Breast epithelium (tissue), 4 donors: ENCODE measurements around the gene GRID2IP. TPM values are rescaled to one million over a fixed set of nuclear protein-coding genes. Genes with fewer than 3 reads are reported as not detected.

Source experiments
- DNase-seq, 2 donors: peaks; one replicate each; pipeline ENCODE4 v3.0.0-alpha.2; 2019; ENCODE audit warnings: low spot score in 2 of 2
- H3K27ac ChIP-seq, 2 donors: fragments of 200-600 bp; sonication (generic) in 1 of 2; one replicate each; pipeline ENCODE4 v1.5.1; 2016 to 2019; ENCODE audit warnings: mild to moderate bottlenecking in 1 of 2
- H3K27me3 ChIP-seq, 2 donors: fragments of 200-600 bp; sonication (generic) in 1 of 2; one replicate each; pipeline versions ENCODE4 v1.5.1 to v1.6.0; 2017 to 2019; ENCODE audit warnings: control low read depth in 1 of 2, mild to moderate bottlenecking in 1 of 2
- H3K36me3 ChIP-seq: fragments of 200-600 bp; one replicate; pipeline ENCODE4 v1.5.1; 2019
- H3K4me1 ChIP-seq, 2 donors: fragments of 200-600 bp; sonication (generic); one replicate each; pipeline ENCODE4 v1.5.1; 2016 to 2019; ENCODE audit warnings: control low read depth in 1 of 2
- H3K4me3 ChIP-seq, 3 donors: fragments of 200-600 bp; sonication (generic); 1 replicate in 2 of 3; 2 replicates in 1 of 3; pipeline ENCODE4 v1.5.1; 2016 to 2019; ENCODE audit warnings: mild to moderate bottlenecking in 3 of 3, moderate library complexity in 2 of 3
- H3K9me3 ChIP-seq, 2 donors: fragments of 200-600 bp; sonication (generic) in 1 of 2; one replicate each; pipeline ENCODE4 v1.5.1; 2016 to 2019; ENCODE audit warnings: control low read depth in 1 of 2
- POLR2A ChIP-seq: fragments of 450-650 bp; IDR thresholded peaks from one replicate; pipeline ENCODE4 v1.6.1; 2016; ENCODE audit warnings: antibody characterized with exemption, mild to moderate bottlenecking, moderate library complexity
- POLR2AphosphoS5 ChIP-seq, 3 donors: sonication (generic); formaldehyde crosslinking; IDR thresholded peaks; one replicate each; pipeline ENCODE4 v1.6.1; 2017; ENCODE audit warnings: antibody characterized with exemption in 3 of 3
- intact Hi-C: fragments of 100-400 bp; cut with DNase I; formaldehyde crosslinking; loops from one replicate; pipeline ENCODE4 v1.15.1; 2023; ENCODE audit warnings: low total_unique reads
- total RNA-seq, 3 donors: library from RNA; depleted of rRNA; stranded (reverse); fragments of >200 nt; gene quantifications; one replicate each; pipeline ENCODE4 v1.1.0, GENCODE V29; 2016
- TF ChIP-seq, protein P1 (sequence below), 3 donors: fragments of 450-650 bp; IDR thresholded peaks; one replicate each; pipeline ENCODE4 v1.5.1; 2016 to 2017; ENCODE audit warnings: antibody characterized with exemption in 3 of 3, mild to moderate bottlenecking in 3 of 3, moderate library complexity in 3 of 3

The GRID2IP gene
- total RNA-seq, 3 donors from 2014 or later: 0.33 to 0.88 TPM; not detected in 1

DNA sequence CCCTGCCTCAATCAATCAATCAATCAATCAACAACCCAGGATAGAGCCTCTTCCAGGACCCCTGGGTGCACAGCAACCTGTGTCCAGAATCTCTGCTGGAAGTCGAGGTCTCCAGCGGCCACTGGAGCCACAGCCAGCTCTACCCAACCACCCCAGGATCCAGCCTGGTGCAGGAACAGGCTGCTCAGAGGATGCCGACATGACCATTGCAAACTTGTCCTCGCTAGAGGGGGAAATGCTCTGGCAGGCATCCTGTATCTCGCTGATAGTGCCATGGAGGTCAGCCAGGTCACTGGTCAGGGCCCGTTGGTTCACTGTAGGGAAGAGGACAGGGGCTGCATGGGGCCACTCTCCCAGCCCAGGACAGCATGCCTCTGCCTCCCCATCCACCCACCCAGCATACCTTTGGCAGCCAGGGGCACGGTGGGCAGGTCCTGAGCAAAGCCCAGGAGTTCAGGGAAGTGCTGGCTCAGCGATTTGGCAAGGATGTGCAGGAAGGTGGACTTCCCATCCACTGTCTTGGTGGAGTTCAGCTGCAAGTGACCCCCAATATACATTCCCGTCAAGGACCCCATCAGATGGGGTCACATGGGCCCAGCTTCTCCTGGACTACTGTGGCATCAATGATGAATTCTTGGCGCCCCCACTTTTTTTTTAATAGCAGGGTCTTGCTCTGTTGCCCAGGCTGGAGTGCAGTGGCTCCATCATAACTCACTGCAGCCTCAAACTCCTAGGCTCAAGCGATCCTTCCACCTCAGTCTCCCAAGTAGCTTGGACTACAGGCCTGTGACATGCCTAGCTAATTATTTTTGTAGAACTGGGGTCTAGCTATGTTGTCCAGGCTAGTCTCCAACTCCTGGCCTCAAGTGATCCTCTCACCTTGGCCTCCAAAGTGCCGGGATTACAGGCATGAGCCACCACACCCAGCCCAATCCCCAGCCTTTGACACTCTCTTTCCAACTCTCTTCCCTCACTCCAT, 49.4 kb downstream of the GRID2IP start:
- no peak for DNase-seq

DNA sequence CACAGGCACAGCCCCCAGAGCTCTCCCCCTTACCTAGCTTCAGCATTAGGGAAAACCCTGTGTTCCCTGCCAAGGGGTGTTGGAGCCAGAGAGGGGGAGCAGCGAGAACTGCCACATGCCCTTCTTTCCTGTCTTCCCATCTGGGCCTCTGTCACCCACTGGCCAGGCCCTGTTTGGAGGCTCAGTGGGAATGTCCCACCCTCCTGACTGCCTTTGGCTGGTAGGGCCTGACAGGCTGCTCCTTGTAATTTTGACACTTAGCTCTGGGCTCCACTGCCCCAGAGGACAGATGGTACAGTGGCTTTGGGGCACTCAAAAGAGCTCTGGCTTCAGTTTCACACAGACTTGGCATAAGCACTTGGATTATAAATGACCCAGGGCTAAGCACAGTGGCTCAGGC, 50.6 kb downstream of the GRID2IP start:
- Histone ChIP-seq H3K36me3 (no peaks in the 10 kb centered on the region), H3K4me1 (peaks cover 0 to 3% of the 10 kb centered on the region in 2 donors), H3K27me3 (no peaks in the 10 kb centered on the region), H3K27ac (no peak overlapping the region), H3K4me3 (no peak overlapping the region), H3K9me3 (no peaks in the 10 kb centered on the region)
- DNase-seq: no peak
- intact Hi-C loops: no loop called here
- TF ChIP-seq POLR2A: no peak
- TF ChIP-seq, protein P1, sequence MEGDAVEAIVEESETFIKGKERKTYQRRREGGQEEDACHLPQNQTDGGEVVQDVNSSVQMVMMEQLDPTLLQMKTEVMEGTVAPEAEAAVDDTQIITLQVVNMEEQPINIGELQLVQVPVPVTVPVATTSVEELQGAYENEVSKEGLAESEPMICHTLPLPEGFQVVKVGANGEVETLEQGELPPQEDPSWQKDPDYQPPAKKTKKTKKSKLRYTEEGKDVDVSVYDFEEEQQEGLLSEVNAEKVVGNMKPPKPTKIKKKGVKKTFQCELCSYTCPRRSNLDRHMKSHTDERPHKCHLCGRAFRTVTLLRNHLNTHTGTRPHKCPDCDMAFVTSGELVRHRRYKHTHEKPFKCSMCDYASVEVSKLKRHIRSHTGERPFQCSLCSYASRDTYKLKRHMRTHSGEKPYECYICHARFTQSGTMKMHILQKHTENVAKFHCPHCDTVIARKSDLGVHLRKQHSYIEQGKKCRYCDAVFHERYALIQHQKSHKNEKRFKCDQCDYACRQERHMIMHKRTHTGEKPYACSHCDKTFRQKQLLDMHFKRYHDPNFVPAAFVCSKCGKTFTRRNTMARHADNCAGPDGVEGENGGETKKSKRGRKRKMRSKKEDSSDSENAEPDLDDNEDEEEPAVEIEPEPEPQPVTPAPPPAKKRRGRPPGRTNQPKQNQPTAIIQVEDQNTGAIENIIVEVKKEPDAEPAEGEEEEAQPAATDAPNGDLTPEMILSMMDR (IDR thresholded peaks at IDR 0.05): no peak

More for the DNA sequence above, 49.4 kb downstream of the GRID2IP start:
- intact Hi-C loops: no loop called here
- no peak overlapping the region for H3K4me3 ChIP-seq
- H3K27me3 ChIP-seq: no peaks in the 10 kb centered on the region
- no peaks in the 10 kb centered on the region for H3K36me3 ChIP-seq
- TF ChIP-seq POLR2A: no peak
- TF ChIP-seq, protein P1 (IDR thresholded peaks at IDR 0.05): no peak
- no peak overlapping the region for H3K27ac ChIP-seq
- H3K9me3 ChIP-seq: no peaks in the 10 kb centered on the region
- peaks cover 0 to 3% of the 10 kb centered on the region in 2 donors for H3K4me1 ChIP-seq

GRCh38 chr7:6497994-6498393, 53.3 kb downstream of the GRID2IP start:
- H3K9me3 ChIP-seq: no peaks in the 10 kb centered on the region
- intact Hi-C loops: no loop called here
- no peak for DNase-seq

DNA sequence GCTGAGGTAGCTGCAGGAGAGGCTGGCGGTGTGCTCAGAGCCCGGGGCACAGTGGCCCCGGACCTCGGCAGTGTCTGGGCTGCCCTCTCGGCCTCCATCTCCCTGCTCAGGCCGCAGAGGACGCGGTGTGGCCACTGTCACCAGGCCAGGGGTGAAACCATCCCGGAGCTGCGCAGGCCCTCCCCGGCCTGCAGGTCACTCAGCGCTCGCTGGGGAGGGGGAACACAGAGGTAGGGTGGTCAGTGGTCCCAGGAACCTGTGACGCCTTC, 53.7 kb downstream of the GRID2IP start:
- TF ChIP-seq POLR2A (no peak), POLR2AphosphoS5 (IDR thresholded peaks at IDR 0.05) (no peak)
- TF ChIP-seq, protein P1 (IDR thresholded peaks at IDR 0.05): no peak
- no peak overlapping the region for H3K4me3 ChIP-seq
- DNase-seq: no peak
- H3K27ac ChIP-seq: no peak overlapping the region
- no peaks in the 10 kb centered on the region for H3K27me3 ChIP-seq
- intact Hi-C loops: no loop called here
- H3K36me3 ChIP-seq: no peaks in the 10 kb centered on the region
- no peaks in the 10 kb centered on the region for H3K4me1 ChIP-seq
- H3K9me3 ChIP-seq: no peaks in the 10 kb centered on the region

More at GRCh38 chr7:6497994-6498393, 53.3 kb downstream of the GRID2IP start:
- no peak for TF ChIP-seq POLR2A
- TF ChIP-seq, protein P1 (IDR thresholded peaks at IDR 0.05): no peak
- TF ChIP-seq POLR2AphosphoS5 (IDR thresholded peaks at IDR 0.05): no peak
- Histone ChIP-seq H3K27me3 (no peaks in the 10 kb centered on the region), H3K4me3 (no peak overlapping the region), H3K27ac (no peak overlapping the region), H3K4me1 (no peaks in the 10 kb centered on the region), H3K36me3 (no peaks in the 10 kb centered on the region)

DNA sequence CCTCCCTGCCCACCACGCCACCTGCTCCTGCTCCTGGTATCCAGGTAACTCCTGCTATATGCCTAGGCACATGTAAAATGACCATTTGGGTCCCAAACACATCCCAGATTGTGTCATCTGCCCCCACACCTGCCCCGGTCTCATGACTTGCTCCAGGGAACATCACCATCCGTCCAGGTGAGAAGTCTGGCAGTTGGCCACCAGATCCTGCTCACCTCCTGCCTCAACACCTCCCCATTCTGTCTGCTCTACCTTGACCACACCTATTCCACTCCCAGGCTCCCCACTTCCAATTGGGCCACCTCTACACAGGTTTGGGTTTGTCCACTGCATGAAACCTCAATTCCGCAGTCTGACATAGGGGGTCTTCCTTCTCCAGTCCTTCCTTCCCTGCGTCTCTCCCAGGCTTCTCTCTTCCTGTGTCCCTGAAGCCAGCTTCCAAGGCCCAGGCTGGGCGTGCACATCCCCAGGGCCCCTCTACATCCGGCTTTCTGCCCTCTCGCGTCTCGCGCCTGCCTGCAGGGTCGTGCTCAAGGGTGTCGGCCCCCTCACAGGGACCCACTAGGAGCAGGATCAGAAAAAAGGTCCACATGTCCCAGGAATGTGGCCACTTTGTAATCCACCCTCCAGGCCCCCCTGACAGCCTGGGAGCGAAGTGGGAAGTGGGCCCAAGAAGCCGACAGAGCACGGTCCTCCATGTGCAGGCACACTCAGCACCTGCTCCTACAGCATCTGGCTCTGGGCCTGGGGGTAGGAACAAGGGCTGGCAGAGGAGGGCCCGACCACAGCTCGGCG, 54.2 kb downstream of the GRID2IP start:
- intact Hi-C loops: no loop called here
- Histone ChIP-seq H3K36me3 (no peaks in the 10 kb centered on the region), H3K27ac (no peak overlapping the region), H3K4me1 (no peaks in the 10 kb centered on the region), H3K4me3 (no peak overlapping the region), H3K27me3 (no peaks in the 10 kb centered on the region), H3K9me3 (no peaks in the 10 kb centered on the region)
- TF ChIP-seq, protein P1 (IDR thresholded peaks at IDR 0.05): no peak
- TF ChIP-seq POLR2A: no peak
- TF ChIP-seq POLR2AphosphoS5 (IDR thresholded peaks at IDR 0.05): no peak
- no peak for DNase-seq
